ENCODE results near the gene ZFAND3.

GRCh38 chr6:38137608-38138265, 318.2 kb downstream of the ZFAND3 start:
- TF ChIP-seq CTCF (optimal IDR thresholded peaks at IDR 0.05 in 1 of 3, IDR thresholded peaks at IDR 0.05 in 1 of 3, conservative IDR thresholded peaks at IDR 0.05 in 1 of 3; ENCODE audit: extremely low read depth in 1 of 3, insufficient read depth in 2 of 3, low read length in 3 of 3) = no peak
- no peak for TF ChIP-seq EZH2 (IDR thresholded peaks at IDR 0.05; ENCODE audit: low read length)

All from keratinocyte (primary cell).